ENCODE data around the gene C11orf91.

GRCh38 chr11:33684003-33684706 is 16.5 kb downstream of the C11orf91 start:
- no peak for TF ChIP-seq POLR2AphosphoS5 (IDR thresholded peaks at IDR 0.05)
- TF ChIP-seq CTCF (IDR thresholded peaks at IDR 0.05) = no peak

All from breast epithelium (tissue), 3 donors.